Measurements from ENCODE around the gene CNTF.

The CNTF gene

DNA sequence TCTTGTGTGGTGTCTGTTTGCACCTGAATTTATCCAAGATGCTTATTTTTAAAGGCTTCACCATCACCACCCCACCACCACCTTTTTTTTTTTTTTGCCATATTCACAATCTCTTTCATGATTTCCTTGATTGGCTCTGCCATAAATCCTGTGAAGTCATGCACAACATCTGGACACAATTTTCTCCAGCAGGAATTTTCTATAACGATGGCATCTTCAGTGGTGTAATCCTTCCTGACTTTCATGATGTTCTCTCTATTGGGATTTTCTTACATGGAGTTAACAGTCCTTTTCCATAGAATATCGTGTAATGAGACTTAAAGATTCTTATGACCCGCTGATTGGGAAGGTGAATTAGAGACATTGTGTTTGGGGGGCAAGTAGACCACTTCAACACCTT is 25.8 kb upstream of the CNTF start:
- no CpG with 5 or more reads among the region's 3 CpGs for WGBS (ENCODE audit: extremely low coverage, insufficient coverage, low lambda C conversion rate)
- Histone ChIP-seq H4K5ac (ENCODE audit: low read length) (no peak overlapping the region), H3K4me3 (ENCODE audit: low read length) (no peak overlapping the region), H3K4me1 (ENCODE audit: control insufficient read depth, low read depth, low read length) (no peaks in the 10 kb centered on the region), H3K79me2 (ENCODE audit: control insufficient read depth, insufficient read depth, low read length) (peaks cover 33% of the 10 kb centered on the region), H3K18ac (ENCODE audit: low read length) (no peak overlapping the region), H2BK15ac (replicated peaks; ENCODE audit: low read depth) (no peak overlapping the region), H3K27me3 (ENCODE audit: insufficient read depth, low read length, poor library complexity) (no peaks in the 10 kb centered on the region), H2AK5ac (ENCODE audit: low read length) (no peak overlapping the region), H3K4ac (ENCODE audit: low read depth, low read length) (no peak overlapping the region), H3K23ac (ENCODE audit: low read length) (no peak overlapping the region), H2BK5ac (ENCODE audit: low read length) (no peak overlapping the region), H2BK120ac (ENCODE audit: low read depth, low read length) (no peak overlapping the region), H3K36me3 (ENCODE audit: control insufficient read depth, insufficient read depth, low read length) (no peaks in the 10 kb centered on the region), H3K9ac (ENCODE audit: low read length) (no peak overlapping the region), H3K56ac (ENCODE audit: low read length) (no peak overlapping the region), H3K4me2 (ENCODE audit: low read length) (no peak overlapping the region), H3K79me1 (ENCODE audit: low read length) (peaks cover 11% of the 10 kb centered on the region), H4K8ac (ENCODE audit: low read depth, low read length) (no peak overlapping the region), H3K27ac (ENCODE audit: low read depth, low read length) (no peak overlapping the region)
- no peak for DNase-seq

DNA sequence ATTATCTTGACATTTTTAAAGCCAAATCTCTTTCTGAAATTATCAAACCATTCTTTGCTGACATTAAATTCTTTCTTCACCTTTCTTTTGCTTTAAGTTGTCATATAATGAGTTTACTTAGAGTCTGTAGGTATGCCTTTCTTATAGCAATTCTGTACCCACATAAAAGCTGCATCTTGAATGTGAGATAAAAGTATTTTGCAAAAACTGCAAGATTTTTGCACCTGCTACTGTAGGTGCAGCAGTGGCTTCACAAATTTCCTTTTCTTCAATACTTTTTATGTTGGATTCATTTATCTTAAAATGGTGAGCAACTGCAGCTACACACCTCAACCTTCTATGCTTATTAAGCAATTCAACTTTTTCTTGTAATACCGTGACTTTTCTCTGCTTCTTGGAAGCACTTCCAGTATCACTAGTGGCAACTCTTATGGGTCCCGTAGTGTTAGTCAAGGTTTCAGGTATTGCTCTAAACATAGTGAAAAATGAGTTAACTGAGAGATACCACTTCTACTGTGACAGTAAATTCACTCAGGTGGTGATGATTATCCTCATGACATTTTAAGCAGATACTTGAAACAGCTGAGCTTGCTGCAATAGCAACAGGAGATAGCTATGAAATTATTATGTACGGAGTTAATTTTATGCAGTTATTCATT is 24.9 kb upstream of the CNTF start:
- H4K5ac ChIP-seq (ENCODE audit: low read length) = no peak overlapping the region
- WGBS (ENCODE audit: extremely low coverage, insufficient coverage, low lambda C conversion rate) = no CpG with 5 or more reads among the region's 3 CpGs
- no peaks in the 10 kb centered on the region for H3K36me3 ChIP-seq (ENCODE audit: control insufficient read depth, insufficient read depth, low read length)

DNA sequence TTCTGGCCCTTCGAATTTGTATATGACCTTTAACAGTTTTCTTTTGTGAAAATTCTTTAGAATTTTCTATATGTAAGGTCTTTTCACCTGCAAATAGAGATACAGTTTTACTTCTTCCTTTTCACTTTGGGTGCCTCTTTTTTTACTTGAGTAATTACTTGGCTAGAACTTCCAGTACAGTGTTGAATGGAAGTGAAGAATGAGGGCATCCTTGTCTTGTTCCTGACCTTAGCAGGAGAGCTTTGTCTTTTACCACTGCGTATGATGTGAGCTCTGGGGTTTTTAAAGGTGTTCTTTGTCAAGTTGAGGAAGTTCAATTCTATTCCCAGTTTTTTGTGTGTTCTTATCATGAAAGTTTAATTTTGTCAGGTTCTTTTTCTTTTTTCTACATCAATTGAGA is 22.0 kb upstream of the CNTF start:
- Histone ChIP-seq H3K79me1 (ENCODE audit: low read length) (peaks cover 6% of the 10 kb centered on the region), H3K18ac (ENCODE audit: low read length) (no peak overlapping the region), H4K5ac (ENCODE audit: low read length) (no peak overlapping the region), H3K79me2 (ENCODE audit: control insufficient read depth, insufficient read depth, low read length) (peaks cover 44% of the 10 kb centered on the region), H2BK5ac (ENCODE audit: low read length) (no peak overlapping the region), H3K4me3 (ENCODE audit: low read length) (no peak overlapping the region), H3K27me3 (ENCODE audit: insufficient read depth, low read length, poor library complexity) (no peaks in the 10 kb centered on the region), H3K4ac (ENCODE audit: low read depth, low read length) (no peak overlapping the region), H3K36me3 (ENCODE audit: control insufficient read depth, insufficient read depth, low read length) (no peaks in the 10 kb centered on the region), H3K9ac (ENCODE audit: low read length) (no peak overlapping the region), H2BK15ac (replicated peaks; ENCODE audit: low read depth) (no peak overlapping the region), H3K27ac (ENCODE audit: low read depth, low read length) (no peak overlapping the region), H3K56ac (ENCODE audit: low read length) (no peak overlapping the region), H2AK5ac (ENCODE audit: low read length) (no peak overlapping the region), H3K4me1 (ENCODE audit: control insufficient read depth, low read depth, low read length) (no peaks in the 10 kb centered on the region), H3K4me2 (ENCODE audit: low read length) (no peak overlapping the region), H2BK120ac (ENCODE audit: low read depth, low read length) (no peak overlapping the region), H3K23ac (ENCODE audit: low read length) (no peak overlapping the region), H4K8ac (ENCODE audit: low read depth, low read length) (no peak overlapping the region)
- WGBS (ENCODE audit: extremely low coverage, insufficient coverage, low lambda C conversion rate) = no CpG with 5 or more reads among the region's 2 CpGs
- no peak for DNase-seq

More for the DNA sequence above, 24.9 kb upstream of the CNTF start:
- Histone ChIP-seq H2BK120ac (ENCODE audit: low read depth, low read length) (no peak overlapping the region), H3K18ac (ENCODE audit: low read length) (no peak overlapping the region), H3K56ac (ENCODE audit: low read length) (no peak overlapping the region), H2BK15ac (replicated peaks; ENCODE audit: low read depth) (no peak overlapping the region), H3K4me2 (ENCODE audit: low read length) (no peak overlapping the region), H3K79me1 (ENCODE audit: low read length) (peaks cover 7% of the 10 kb centered on the region), H3K27ac (ENCODE audit: low read depth, low read length) (no peak overlapping the region), H3K4me1 (ENCODE audit: control insufficient read depth, low read depth, low read length) (no peaks in the 10 kb centered on the region), H3K9ac (ENCODE audit: low read length) (no peak overlapping the region), H3K23ac (ENCODE audit: low read length) (no peak overlapping the region), H3K4ac (ENCODE audit: low read depth, low read length) (no peak overlapping the region), H3K4me3 (ENCODE audit: low read length) (no peak overlapping the region), H2AK5ac (ENCODE audit: low read length) (no peak overlapping the region), H3K27me3 (ENCODE audit: insufficient read depth, low read length, poor library complexity) (no peaks in the 10 kb centered on the region), H4K8ac (ENCODE audit: low read depth, low read length) (no peak overlapping the region), H2BK5ac (ENCODE audit: low read length) (no peak overlapping the region), H3K79me2 (ENCODE audit: control insufficient read depth, insufficient read depth, low read length) (peaks cover 33% of the 10 kb centered on the region)
- DNase-seq = no peak

DNA sequence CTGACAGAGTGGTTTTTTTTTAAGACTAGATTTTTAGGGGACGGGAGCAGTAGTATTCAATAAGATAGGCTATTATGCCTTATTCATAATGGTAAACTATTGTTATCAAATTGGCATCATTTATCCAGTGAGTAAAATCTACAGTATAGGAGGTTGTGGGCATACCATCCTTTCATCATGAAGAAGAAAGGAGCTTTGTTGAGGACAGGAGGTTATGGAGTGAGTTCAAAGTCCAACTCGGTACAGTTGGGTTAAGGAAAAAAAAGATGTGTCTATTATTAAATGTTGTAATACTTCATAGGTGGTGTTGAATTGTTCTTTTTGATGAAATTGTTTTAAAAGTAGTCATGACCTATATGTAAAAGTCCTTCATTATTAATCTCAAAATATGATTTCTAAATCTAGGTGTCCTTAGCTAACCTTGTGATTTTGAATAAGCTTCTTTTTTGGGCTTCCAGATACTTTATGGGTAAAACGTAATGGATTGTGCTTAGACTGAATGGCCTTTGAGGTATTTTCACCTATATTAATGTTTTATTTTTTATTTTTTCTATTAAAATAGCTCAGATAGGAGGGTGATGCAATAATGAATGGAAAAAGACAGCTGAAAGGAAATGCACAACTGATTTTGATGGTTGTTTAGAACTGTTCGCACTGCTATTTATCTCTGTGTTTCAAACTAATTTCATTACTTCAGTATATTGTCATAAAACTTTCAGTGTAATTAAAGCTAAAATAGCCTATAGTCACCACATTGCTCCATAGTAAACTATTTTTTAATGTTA is 15.3 kb upstream of the CNTF start:
- no peak overlapping the region for H2BK15ac ChIP-seq (replicated peaks; ENCODE audit: low read depth)
- no peak overlapping the region for H3K9ac ChIP-seq (ENCODE audit: low read length)
- H3K27ac ChIP-seq (ENCODE audit: low read depth, low read length) = no peak overlapping the region
- H2AK5ac ChIP-seq (ENCODE audit: low read length) = no peak overlapping the region
- WGBS (ENCODE audit: extremely low coverage, insufficient coverage, low lambda C conversion rate) = no CpG with 5 or more reads among the region's 4 CpGs
- no peak overlapping the region for H3K4me2 ChIP-seq (ENCODE audit: low read length)
- no peak overlapping the region for H3K18ac ChIP-seq (ENCODE audit: low read length)
- no peaks in the 10 kb centered on the region for H3K4me1 ChIP-seq (ENCODE audit: control insufficient read depth, low read depth, low read length)
- DNase-seq = no peak
- H2BK5ac ChIP-seq (ENCODE audit: low read length) = no peak overlapping the region
- no peak overlapping the region for H4K8ac ChIP-seq (ENCODE audit: low read depth, low read length)
- H3K79me1 ChIP-seq (ENCODE audit: low read length) = peaks cover 7% of the 10 kb centered on the region
- no peak overlapping the region for H3K23ac ChIP-seq (ENCODE audit: low read length)
- H3K27me3 ChIP-seq (ENCODE audit: insufficient read depth, low read length, poor library complexity) = no peaks in the 10 kb centered on the region
- no peak overlapping the region for H3K56ac ChIP-seq (ENCODE audit: low read length)
- H4K5ac ChIP-seq (ENCODE audit: low read length) = no peak overlapping the region
- peaks cover 33% of the 10 kb centered on the region for H3K79me2 ChIP-seq (ENCODE audit: control insufficient read depth, insufficient read depth, low read length)
- no peak overlapping the region for H3K4me3 ChIP-seq (ENCODE audit: low read length)
- H3K36me3 ChIP-seq (ENCODE audit: control insufficient read depth, insufficient read depth, low read length) = peaks cover 1% of the 10 kb centered on the region
- no peak overlapping the region for H3K4ac ChIP-seq (ENCODE audit: low read depth, low read length)
- no peak overlapping the region for H2BK120ac ChIP-seq (ENCODE audit: low read depth, low read length)

DNA sequence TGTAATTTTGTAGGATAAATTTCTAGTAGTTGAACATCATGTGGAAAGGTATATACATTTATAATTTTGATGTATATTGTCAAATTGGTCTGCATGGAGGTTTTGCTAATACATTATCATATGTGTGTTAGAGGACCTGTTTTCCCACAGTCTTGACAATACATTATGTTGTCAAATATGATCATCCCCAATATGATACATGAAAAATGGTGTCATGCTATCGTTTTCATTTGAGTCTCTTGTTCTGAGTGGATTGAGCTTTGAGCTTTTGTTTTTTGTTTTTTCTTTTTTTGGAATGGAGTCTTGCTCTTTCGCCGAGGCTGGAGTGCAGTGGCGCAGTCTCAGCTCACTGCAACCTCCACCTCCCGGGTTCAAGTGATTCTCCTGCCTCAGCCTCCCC is 14.1 kb upstream of the CNTF start:
- Histone ChIP-seq H2BK15ac (replicated peaks; ENCODE audit: low read depth) (no peak overlapping the region), H2BK5ac (ENCODE audit: low read length) (no peak overlapping the region), H4K5ac (ENCODE audit: low read length) (no peak overlapping the region), H2AK5ac (ENCODE audit: low read length) (no peak overlapping the region), H4K8ac (ENCODE audit: low read depth, low read length) (no peak overlapping the region), H2BK120ac (ENCODE audit: low read depth, low read length) (no peak overlapping the region), H3K36me3 (ENCODE audit: control insufficient read depth, insufficient read depth, low read length) (peaks cover 1% of the 10 kb centered on the region), H3K9ac (ENCODE audit: low read length) (no peak overlapping the region), H3K4ac (ENCODE audit: low read depth, low read length) (no peak overlapping the region), H3K4me2 (ENCODE audit: low read length) (no peak overlapping the region), H3K27ac (ENCODE audit: low read depth, low read length) (no peak overlapping the region), H3K79me2 (ENCODE audit: control insufficient read depth, insufficient read depth, low read length) (peaks cover 22% of the 10 kb centered on the region), H3K4me1 (ENCODE audit: control insufficient read depth, low read depth, low read length) (no peaks in the 10 kb centered on the region), H3K18ac (ENCODE audit: low read length) (no peak overlapping the region), H3K27me3 (ENCODE audit: insufficient read depth, low read length, poor library complexity) (no peaks in the 10 kb centered on the region), H3K56ac (ENCODE audit: low read length) (no peak overlapping the region), H3K23ac (ENCODE audit: low read length) (no peak overlapping the region), H3K4me3 (ENCODE audit: low read length) (no peak overlapping the region), H3K79me1 (ENCODE audit: low read length) (peaks cover 7% of the 10 kb centered on the region)
- no CpG with 5 or more reads among the region's 5 CpGs for WGBS (ENCODE audit: extremely low coverage, insufficient coverage, low lambda C conversion rate)
- no peak for DNase-seq
